Esophagus squamous epithelium (tissue), 4 donors: ENCODE results near the gene CEP57L1.
"Not testable (repeated sequence)": the region's sequence is repeated elsewhere in the genome, so short reads cannot be mapped to it uniquely, and the experiment has no call there.

ENCODE experiments used
- CTCF ChIP-seq, 6 experiments: fragments of 450-650 bp in 4 of 6; fragments of 200-600 bp in 2 of 6; sonication (generic) in 2 of 6; IDR thresholded peaks; one replicate each; pipeline ENCODE4 v1.5.1; 2016 to 2019; ENCODE audit warnings: antibody characterized with exemption in 6 of 6, mild to moderate bottlenecking in 4 of 6, moderate library complexity in 4 of 6
- POLR2A ChIP-seq, 4 donors: fragments of 450-650 bp; IDR thresholded peaks; one replicate each; pipeline ENCODE4 v1.6.1; 2017; ENCODE audit warnings: antibody characterized with exemption in 4 of 4, mild to moderate bottlenecking in 4 of 4, moderate library complexity in 3 of 4

- not testable (repeated sequence) for TF ChIP-seq CTCF, POLR2A (IDR thresholded peaks at IDR 0.05)
These were observed 52.9 kb downstream of the CEP57L1 start for GRCh38 chr6:109148251-109148650.
